K562 (cell line): ENCODE data around the gene ZFYVE19. TPM values are rescaled to one million over a fixed set of nuclear protein-coding genes. Genes with fewer than 3 reads are reported as not detected.

Source experiments
- ATAC-seq: fragments of 200-7000 bp; cut with Tn5 transposase; 3 replicates; pipeline ENCODE4 v1.9.1; 2020; ENCODE audit warnings: moderate library complexity
- BruUV-seq: library from RNA; stranded (reverse); fragments of 400-500 nt; replicated peaks from 2 replicates; lab custom pipeline; 2021; lab: Mats Ljungman, UMichigan
- CTCF ChIA-PET: fragments of 300-600 bp; formaldehyde crosslinking; extraction: SDS; loops from one replicate; lab custom pipeline; 2021; ENCODE audit warnings: low intra/inter-chr PET ratio; lab: Yijun Ruan, JAX
- POLR2A ChIA-PET: fragments of 300-600, 350-650 bp; sonication (Branson Sonifier 250); formaldehyde crosslinking; extraction: SDS; loops from one replicate; lab custom pipeline; 2021; ENCODE audit warnings: antibody characterized with exemption, inconsistent platforms; lab: Yijun Ruan, JAX
- DNase-seq, 4 experiments: peaks; one replicate each; pipeline versions ENCODE4 v3.0.0 to v3.0.0-alpha.2; 2011 to 2018; ENCODE audit warnings: low spot score in 3 of 4, mixed read lengths in 3 of 4; ENCODE audit errors: extremely low read depth in 1 of 4
- FAIRE-seq: peaks from 2 replicates; lab custom pipeline; 2011; peaks lifted over from hg19 to GRCh38; lab: Jason Lieb, UNC
- H2AFZ ChIP-seq: 2 replicates; pipeline ENCODE4 v1.6.0; 2011; ENCODE audit warnings: low read depth, low read length, control low read depth, inconsistent platforms
- H3K27ac ChIP-seq: fragments of 200-600 bp; 3 replicates; pipeline ENCODE4 v1.8.0; 2011; ENCODE audit warnings: low read depth, mild to moderate bottlenecking, control low read depth, inconsistent platforms, low read length, moderate library complexity, mixed read lengths; ENCODE audit errors: extremely low read depth
- H3K27me3 ChIP-seq, 2 experiments: fragments of 300-600 bp in 1 of 2; 2 replicates in 1 of 2; 3 replicates in 1 of 2; pipeline versions ENCODE4 v1.6.0 to v1.8.0; 2011; ENCODE audit warnings: inconsistent platforms in 2 of 2, low read length in 2 of 2, mild to moderate bottlenecking in 1 of 2, mixed read lengths in 1 of 2, moderate library complexity in 1 of 2; ENCODE audit not compliant: control insufficient read depth in 2 of 2, insufficient read depth in 2 of 2
- H3K36me3 ChIP-seq: fragments of 300-600 bp; 3 replicates; pipeline ENCODE4 v1.8.0; 2011; ENCODE audit warnings: mild to moderate bottlenecking, low read length, inconsistent platforms; ENCODE audit not compliant: control insufficient read depth, insufficient read depth
- H3K4me1 ChIP-seq, 2 experiments: fragments of 200-600 bp in 1 of 2; replicated peaks in 1 of 2; 2 replicates in 1 of 2; 3 replicates in 1 of 2; pipeline versions ENCODE4 v1.5.1 to v1.8.0; 2011; ENCODE audit warnings: inconsistent platforms in 2 of 2, low read length in 2 of 2, mild to moderate bottlenecking in 1 of 2, mixed read lengths in 1 of 2, moderate library complexity in 1 of 2; ENCODE audit not compliant: control insufficient read depth in 2 of 2, insufficient read depth in 2 of 2
- H3K4me2 ChIP-seq: 2 replicates; pipeline ENCODE4 v1.6.1; 2011; ENCODE audit warnings: low read length, control low read depth, inconsistent platforms, mixed read lengths; ENCODE audit not compliant: insufficient read depth
- H3K4me3 ChIP-seq: fragments of 200-600 bp; sonication (generic), shearing (Covaris generic); 2 replicates; pipeline ENCODE4 v1.5.1; 2016; ENCODE audit warnings: control low read depth, inconsistent platforms
- H3K79me2 ChIP-seq: fragments of 200-600 bp; 3 replicates; pipeline ENCODE4 v1.8.0; 2011; ENCODE audit warnings: low read length, inconsistent platforms; ENCODE audit not compliant: control insufficient read depth, insufficient read depth
- H3K9ac ChIP-seq, 2 experiments: 2 replicates each; pipeline versions ENCODE4 v1.6.0 to v1.6.1; 2011; ENCODE audit warnings: low read depth in 2 of 2, low read length in 2 of 2, control low read depth in 1 of 2, inconsistent platforms in 1 of 2, mild to moderate bottlenecking in 1 of 2, mixed read lengths in 1 of 2; ENCODE audit not compliant: insufficient read depth in 1 of 2
- H3K9me1 ChIP-seq: one replicate; pipeline ENCODE4 v1.6.0; 2011; ENCODE audit warnings: inconsistent platforms, mild to moderate bottlenecking, low read length, moderate library complexity; ENCODE audit not compliant: control insufficient read depth, insufficient read depth
- H3K9me3 ChIP-seq: replicated peaks from 2 replicates; pipeline ENCODE4 v1.5.1; 2011; ENCODE audit warnings: low read depth, low read length, inconsistent platforms; ENCODE audit not compliant: control insufficient read depth, insufficient read depth
- H4K20me1 ChIP-seq: replicated peaks from 2 replicates; pipeline ENCODE4 v1.6.1; 2011; ENCODE audit warnings: low read length, inconsistent platforms, mixed read lengths; ENCODE audit not compliant: control insufficient read depth, insufficient read depth
- CREBBP ChIP-seq: IDR thresholded peaks from one replicate; pipeline ENCODE4 v1.6.1; 2012; ENCODE audit warnings: low read depth, mild to moderate bottlenecking, control low read depth, inconsistent platforms, low read length
- CTCF ChIP-seq, 3 experiments: IDR thresholded peaks in 2 of 3; conservative IDR thresholded peaks in 1 of 3; 2 replicates each; pipeline ENCODE4 v1.5.1; 2011 to 2012; ENCODE audit warnings: low read length in 3 of 3, mild to moderate bottlenecking in 3 of 3, control low read depth in 2 of 3, improper control_type of control experiment in 1 of 3, inconsistent platforms in 1 of 3, low read depth in 1 of 3, mixed read lengths in 1 of 3, moderate library complexity in 1 of 3; ENCODE audit not compliant: insufficient read depth in 2 of 3
- ETS2 ChIP-seq: IDR thresholded peaks from 2 replicates; pipeline ENCODE4 v1.6.1; 2016; ENCODE audit warnings: borderline replicate concordance, missing genetic modification characterization, mild to moderate bottlenecking, moderate library complexity, missing compliant biosample characterization; ENCODE audit not compliant: poor library complexity, severe bottlenecking
- HDAC1 ChIP-seq, 2 experiments: fragments of 450-650 bp; IDR thresholded peaks; 2 replicates each; pipeline ENCODE4 v1.6.1; 2016 to 2017; ENCODE audit warnings: inconsistent platforms in 1 of 2, mild to moderate bottlenecking in 1 of 2, moderate library complexity in 1 of 2
- MAX ChIP-seq: sonication (generic); formaldehyde crosslinking; IDR thresholded peaks from 2 replicates; pipeline ENCODE4 v1.9.0; 2022; ENCODE audit warnings: mild to moderate bottlenecking, missing genetic modification reagents
- STAG1 ChIP-seq: sonication (generic); formaldehyde crosslinking; IDR thresholded peaks from 2 replicates; pipeline ENCODE4 v1.5.0; 2020; ENCODE audit warnings: missing genetic modification reagents, borderline replicate concordance
- YY1 ChIP-seq, 3 experiments: IDR thresholded peaks; 2 replicates each; pipeline ENCODE4 v1.6.1; 2011; ENCODE audit warnings: low read length in 2 of 3, mild to moderate bottlenecking in 2 of 3, moderate library complexity in 2 of 3, borderline replicate concordance in 1 of 3, control low read depth in 1 of 3, low read depth in 1 of 3; ENCODE audit not compliant: insufficient read depth in 3 of 3, insufficient replicate concordance in 2 of 3, control insufficient read depth in 1 of 3, insufficient read length in 1 of 3; ENCODE audit errors: extremely low read depth in 1 of 3
- ZNF23 ChIP-seq: fragments of 250-450 bp; sonication (Bioruptor Pico); IDR thresholded peaks from 2 replicates; pipeline ENCODE4 v1.4.0; 2020; ENCODE audit warnings: mild to moderate bottlenecking
- ZNF584 ChIP-seq: fragments of 200-800 bp; sonication (Bioruptor generic); IDR thresholded peaks from 2 replicates; pipeline ENCODE4 v1.6.1; 2016; ENCODE audit warnings: low read depth, mild to moderate bottlenecking, missing genetic modification characterization, missing compliant biosample characterization
- WGBS: fragments of 100-300 bp; shearing (Covaris generic); methylation state at CpG from one replicate; pipeline ENCODE4 v1.1.6; 2016; ENCODE audit warnings: low coverage, mixed read lengths; ENCODE audit not compliant: insufficient coverage; ENCODE audit errors: missing lambda C conversion rate; 5-methylcytosine and 5-hydroxymethylcytosine counted together
- in situ Hi-C: fragments of 300-500 bp; cut with MboI; formaldehyde crosslinking; loops from 4 replicates; pipeline ENCODE4 v1.15.0; 2018; ENCODE audit warnings: inconsistent platforms, mixed read lengths
- intact Hi-C: fragments of 100-400 bp; cut with micrococcal nuclease; formaldehyde crosslinking; loops from 2 replicates; pipeline ENCODE4 v1.14.2; 2022
- polyA plus RNA-seq, 8 experiments: library from polyadenylated mRNA; depleted of rRNA in 4 of 8; stranded (reverse) in 5 of 8; unstranded in 3 of 8; fragments of >200 nt; fragmentation: Nextera tagmentation in 2 of 8; fragmentation: Illumina TruSeq in 1 of 8; extraction: Ambion mirVana in 2 of 8; extraction: Trizol in 1 of 8; gene quantifications; 2 replicates each; pipeline versions ENCODE4 v1.2.1 to v1.2.3, GENCODE V29; 2011 to 2014; ENCODE audit warnings: inconsistent platforms in 1 of 8, missing spikeins in 1 of 8
- total RNA-seq, 7 experiments: library from RNA; depleted of rRNA in 6 of 7; stranded (reverse); fragments of >200 nt in 6 of 7; fragmentation: Illumina TruSeq in 2 of 7; extraction: Trizol in 2 of 7; gene quantifications; 2 replicates each; pipeline versions ENCODE4 v1.2.1 to v1.2.3, GENCODE V29; 2011 to 2021; ENCODE audit warnings: low replicate concordance in 1 of 7

ZFYVE19 gene
- total and polyA plus RNA-seq, 9 of the 15 experiments (the other 6 are each of a cell fraction or from before 2014, with no cell fraction given), result 1.5 to 36.8 (median 19.9) TPM

- TF ChIP-seq ZNF584 (CRISPR knock-in tag) (no peak), CREBBP (no peak)
Observed at GRCh38 chr15:40776537-40777141, 30.2 kb upstream of the ZFYVE19 start (continued).

GRCh38 chr15:40782609-40783227 lies 24.2 kb upstream of the ZFYVE19 start:
- ATAC-seq (peak; percentile 99), FAIRE-seq (no peak), DNase-seq (peak; percentile 40 to 70 (median 58))
- Histone ChIP-seq H3K9ac (peak overlapping the region in 1 of 2 experiments; percentile 54; a peak in 1 of 4 replicates), H3K27ac (no peak overlapping the region), H4K20me1 (no peaks in the 10 kb centered on the region), H3K27me3 (no peaks in the 10 kb centered on the region), H2AFZ (no peak overlapping the region), H3K9me3 (no peaks in the 10 kb centered on the region), H3K9me1 (no peaks in the 10 kb centered on the region), H3K4me3 (no peak overlapping the region), H3K4me2 (no peak overlapping the region), H3K79me2 (no peaks in the 10 kb centered on the region; the same call in 2 of the 3 replicates), H3K4me1 (peaks cover 3 to 4% of the 10 kb centered on the region in 2 experiments; a peak in 2 of 5 replicates), H3K36me3 (peaks cover 24% of the 10 kb centered on the region; the same call in 2 of the 3 replicates)
- CTCF ChIA-PET, result interaction anchor here (0.6 to 1.9 kb wide), 8 partner anchors 24 to 263 kb away, joined by 3 to 17 read pairs (median 6); no protein-coding TSS in a partner anchor
- in situ Hi-C loops (no loop called here), intact Hi-C loops (loop anchor here (2.0 to 10.0 kb wide), 3 partner anchors 36 to 268 kb away; no protein-coding TSS in a partner anchor)
- no TSS peak for BruUV-seq
- POLR2A ChIA-PET, result interaction anchor here (0.5 to 1.5 kb wide), 8 partner anchors 10 to 88 kb away, joined by 3 to 9 read pairs (median 4); partner anchors contain the start of genes C15orf62, DNAJC17, GCHFR and RAD51
- WGBS, result 26% methylated on average over 8 of the region's 8 CpGs
- TF ChIP-seq STAG1, result peak; percentile 94
- peak in 2 of 3 experiments; percentile 56 to 62 for TF ChIP-seq YY1 (IDR thresholded peaks at IDR 0.05; ENCODE audit: borderline replicate concordance in 1 of 3, control insufficient read depth in 1 of 3, extremely low read depth in 1 of 3, insufficient read depth in 3 of 3, insufficient read length in 1 of 3, insufficient replicate concordance in 2 of 3, low read depth in 1 of 3, low read length in 2 of 3)
- no peak for TF ChIP-seq HDAC1 (IDR thresholded peaks at IDR 0.05)
- TF ChIP-seq MAX, result peak; percentile 52; the same call in 1 of the 2 replicates
- TF ChIP-seq CTCF (IDR thresholded peaks at IDR 0.05 in 2 of 3, conservative IDR thresholded peaks at IDR 0.05 in 1 of 3; ENCODE audit: insufficient read depth in 2 of 3, low read depth in 1 of 3, low read length in 3 of 3), result peak; percentile 85 to 90 (median 90)
- no peak for TF ChIP-seq ETS2
- TF ChIP-seq ZNF23 (CRISPR knock-in tag), result no peak
